CD4-positive, CD25-positive, alpha-beta regulatory T cell (primary cell): Measurements from ENCODE around the gene KCNIP3. TPM values are rescaled to one million over a fixed set of nuclear protein-coding genes. Genes with fewer than 3 reads are reported as not detected.

Experiments used
- ATAC-seq, 2 donors: fragments of 150-1000 bp; cut with Tn5 transposase; one replicate each; pipeline ENCODE4 v1.10.0; 2021; ENCODE audit warnings: low read depth in 2 of 2, moderate number of reproducible peaks in 2 of 2, moderate library complexity in 1 of 2
- DNase-seq, 3 donors: peaks; one replicate each; pipeline versions ENCODE4 v3.0.0 to v3.0.0-alpha.2; 2012 to 2022; ENCODE audit warnings: mixed read lengths in 1 of 3
- H3K27ac ChIP-seq: one replicate; pipeline ENCODE4 v1.7.0; 2013; ENCODE audit warnings: mild to moderate bottlenecking, low read length; ENCODE audit not compliant: insufficient read depth, poor library complexity, severe bottlenecking
- H3K27me3 ChIP-seq: one replicate; pipeline ENCODE4 v1.7.0; 2013; ENCODE audit warnings: low read length; ENCODE audit not compliant: control insufficient read depth, insufficient read depth
- H3K36me3 ChIP-seq: one replicate; pipeline ENCODE4 v1.7.0; 2013; ENCODE audit warnings: mild to moderate bottlenecking, low read length, moderate library complexity; ENCODE audit not compliant: control insufficient read depth, insufficient read depth
- H3K4me1 ChIP-seq: 2 replicates; pipeline ENCODE4 v1.7.0; 2013; ENCODE audit warnings: mild to moderate bottlenecking, low read length; ENCODE audit not compliant: insufficient read depth, control insufficient read depth, poor library complexity, severe bottlenecking
- H3K4me3 ChIP-seq: one replicate; pipeline ENCODE4 v1.7.0; 2013; ENCODE audit warnings: low read depth, mild to moderate bottlenecking, low read length, moderate library complexity
- H3K9me3 ChIP-seq, 2 experiments: 1 replicate in 1 of 2; 2 replicates in 1 of 2; pipeline ENCODE4 v1.7.0; 2013; ENCODE audit warnings: low read length in 2 of 2, mild to moderate bottlenecking in 1 of 2, moderate library complexity in 1 of 2; ENCODE audit not compliant: control insufficient read depth in 2 of 2
- H3K27ac Mint-ChIP-seq, 3 donors: one replicate each; pipeline ENCODE4 v1.8.0; 2020 to 2022; ENCODE audit warnings: mild to moderate bottlenecking in 3 of 3, mixed read lengths in 3 of 3, moderate library complexity in 2 of 3
- H3K27me3 Mint-ChIP-seq: one replicate; pipeline ENCODE4 v1.8.0; 2022; ENCODE audit warnings: mild to moderate bottlenecking, mixed read lengths
- H3K36me3 Mint-ChIP-seq: one replicate; pipeline ENCODE4 v1.8.0; 2020; ENCODE audit warnings: mixed read lengths
- H3K4me1 Mint-ChIP-seq, 4 donors: one replicate each; pipeline ENCODE4 v1.8.0; 2020 to 2022; ENCODE audit warnings: mixed read lengths in 4 of 4, mild to moderate bottlenecking in 1 of 4
- H3K4me3 Mint-ChIP-seq, 4 donors: one replicate each; pipeline ENCODE4 v1.8.0; 2020 to 2022; ENCODE audit warnings: mild to moderate bottlenecking in 4 of 4, mixed read lengths in 4 of 4, moderate library complexity in 3 of 4
- H3K9me3 Mint-ChIP-seq, 7 donors: one replicate each; pipeline ENCODE4 v1.8.0; 2020 to 2022; ENCODE audit warnings: mixed read lengths in 7 of 7, mild to moderate bottlenecking in 3 of 7, moderate library complexity in 2 of 7
- polyA plus RNA-seq, 4 donors: library from polyadenylated mRNA; unstranded; fragments of 300-500 nt; fragmentation: Illumina TruSeq; gene quantifications; one replicate each; pipeline ENCODE4 v1.2.3, GENCODE V29; 2021
- total RNA-seq: library from RNA; stranded (reverse); gene quantifications from one replicate; pipeline ENCODE4 v1.2.3, GENCODE V29; 2022

The KCNIP3 gene
- total RNA-seq, result not detected
- not detected for polyA plus RNA-seq

DNA sequence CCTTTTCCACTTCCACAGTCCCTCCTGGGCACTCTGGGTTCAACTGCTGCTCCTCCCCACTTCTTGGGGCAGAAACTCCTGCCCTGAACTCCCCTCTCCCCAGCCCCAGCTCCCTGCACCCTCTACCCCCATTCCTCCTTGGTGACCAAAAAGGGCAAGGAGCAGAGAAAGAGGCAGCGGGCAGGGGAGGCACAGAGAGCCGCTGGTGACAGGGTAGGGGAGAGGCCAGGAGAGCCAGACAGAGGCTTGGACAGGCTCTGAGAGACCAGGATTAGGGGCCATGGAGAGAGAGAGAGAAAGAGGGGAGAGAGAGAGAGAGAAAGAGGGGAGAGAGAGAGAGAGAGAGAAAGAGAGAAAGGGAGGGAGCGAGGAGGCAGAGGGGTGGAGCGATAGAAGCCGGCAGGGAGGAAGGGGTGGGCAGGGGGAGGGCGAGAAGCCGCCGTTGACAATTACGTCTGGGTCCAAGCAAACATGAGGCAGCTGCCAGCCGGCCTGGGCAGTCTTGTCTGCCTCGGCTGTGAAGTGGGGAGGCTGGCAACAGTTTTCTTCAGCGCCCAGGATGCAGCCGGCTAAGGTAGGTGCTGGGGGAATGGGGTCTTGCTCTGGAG is at the start of gene KCNIP3:
Gene KCNIP3, plus strand, starts transcription at position 468 of the 608 bp plus-strand sequence. Its CDS starts 92 bp downstream, at position 560.
- Mint-ChIP-seq H3K36me3 (no peaks in the 10 kb centered on the region), H3K9me3 (peaks cover 0 to 5% (median 0%) of the 10 kb centered on the region in 7 donors), H3K4me3 (no peak within 1 kb of the TSS), H3K27ac (no peak within 1 kb of the TSS), H3K4me1 (no peaks in the 10 kb centered on the region), H3K27me3 (no peaks in the 10 kb centered on the region)
- no peak within 1 kb of the TSS for H3K27ac ChIP-seq
- H3K4me3 ChIP-seq, result no peak within 1 kb of the TSS
- no peaks in the 10 kb centered on the region for H3K9me3 ChIP-seq
- ATAC-seq (no peak), DNase-seq (no peak)
- no peaks in the 10 kb centered on the region for H3K36me3 ChIP-seq
- H3K27me3 ChIP-seq, result no peaks in the 10 kb centered on the region
- H3K4me1 ChIP-seq, result no peaks in the 10 kb centered on the region

DNA sequence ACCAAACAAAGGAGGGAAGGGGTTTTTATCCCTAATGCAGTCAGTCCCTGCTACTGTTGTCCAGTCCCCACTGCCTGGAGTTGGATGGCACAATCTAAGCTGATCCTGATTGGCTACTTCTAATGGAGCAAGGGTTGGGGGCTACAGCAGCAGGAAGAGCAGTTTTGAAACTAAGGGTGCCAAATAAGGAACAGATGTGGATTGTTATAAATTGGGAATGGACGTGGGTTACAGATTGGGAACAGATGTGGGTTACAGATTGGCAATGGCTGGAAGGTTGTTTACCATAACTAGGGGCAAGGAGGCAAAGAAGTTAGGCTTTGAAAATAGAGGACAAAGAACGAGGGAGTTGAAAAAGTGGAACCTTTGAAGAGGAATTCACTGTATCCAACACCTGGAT is 38.9 kb upstream of the KCNIP3 start:
- H3K27ac ChIP-seq, result no peak overlapping the region
- no peaks in the 10 kb centered on the region for H3K27me3 ChIP-seq
- no peak overlapping the region for H3K27ac Mint-ChIP-seq
- no peak overlapping the region for H3K4me3 Mint-ChIP-seq
- peaks cover 5% of the 10 kb centered on the region for H3K27me3 Mint-ChIP-seq
- peaks cover 7% of the 10 kb centered on the region for H3K36me3 Mint-ChIP-seq
- H3K4me1 ChIP-seq, result no peaks in the 10 kb centered on the region
- no peaks in the 10 kb centered on the region for H3K4me1 Mint-ChIP-seq
- H3K9me3 Mint-ChIP-seq, result peaks cover 0 to 33% (median 7%) of the 10 kb centered on the region in 7 donors
- no peaks in the 10 kb centered on the region for H3K9me3 ChIP-seq
- no peaks in the 10 kb centered on the region for H3K36me3 ChIP-seq
- no peak overlapping the region for H3K4me3 ChIP-seq
- ATAC-seq (no peak), DNase-seq (no peak)

DNA sequence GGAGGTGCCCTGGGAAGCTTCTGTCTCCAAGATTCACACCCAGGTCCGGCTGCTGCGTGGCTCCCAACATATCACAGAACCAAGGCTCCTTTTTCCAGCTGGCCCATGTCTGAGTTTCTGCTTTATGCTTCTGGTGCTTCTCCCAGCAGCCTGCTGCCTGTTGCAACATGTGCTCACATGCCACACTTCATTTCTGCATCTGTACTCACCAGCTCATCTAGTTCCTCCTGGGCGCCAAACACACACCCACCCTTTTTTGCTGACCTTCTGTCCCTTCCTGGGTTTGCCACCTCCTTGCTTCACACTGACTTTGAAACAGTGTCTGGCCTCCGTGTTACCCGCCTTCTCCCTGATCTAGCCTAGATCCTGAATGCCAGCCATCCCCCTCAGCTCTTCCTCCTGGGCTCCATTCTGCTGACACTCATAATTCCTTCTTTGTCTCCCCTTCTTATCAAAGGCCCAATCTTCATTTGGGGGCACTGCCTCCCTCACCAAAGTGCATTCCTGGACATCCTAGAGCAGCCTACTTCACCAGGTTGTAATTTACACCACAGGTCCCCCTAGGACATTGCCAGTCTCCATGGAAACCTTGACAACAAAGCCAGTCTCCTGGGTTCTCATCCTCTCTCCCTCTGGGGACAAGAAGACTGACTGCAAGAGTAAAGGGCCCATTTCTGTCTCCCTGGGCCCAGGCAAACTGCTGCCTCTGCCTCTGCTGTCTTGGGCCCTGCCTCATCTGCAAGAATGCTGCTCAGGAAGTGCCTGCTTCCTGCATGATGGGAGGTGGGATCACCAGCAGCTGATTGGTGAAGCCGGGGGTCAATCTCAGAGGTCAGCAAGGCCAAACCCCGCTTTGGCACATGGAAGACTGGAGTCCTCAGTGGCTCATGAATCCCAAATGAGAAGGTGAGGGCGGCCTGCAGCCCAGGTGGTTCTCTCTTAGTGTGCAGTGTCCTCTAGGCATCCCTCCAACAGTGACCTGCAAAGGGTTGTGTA is 36.8 kb upstream of the KCNIP3 start:
- Histone ChIP-seq H3K27ac (no peak overlapping the region), H3K4me1 (no peaks in the 10 kb centered on the region), H3K27me3 (no peaks in the 10 kb centered on the region), H3K4me3 (no peak overlapping the region), H3K9me3 (no peaks in the 10 kb centered on the region), H3K36me3 (no peaks in the 10 kb centered on the region)
- H3K36me3 Mint-ChIP-seq, result peaks cover 7% of the 10 kb centered on the region
- H3K9me3 Mint-ChIP-seq, result peaks cover 0 to 21% (median 6%) of the 10 kb centered on the region in 7 donors
- H3K4me1 Mint-ChIP-seq, result no peaks in the 10 kb centered on the region
- no peak overlapping the region for H3K27ac Mint-ChIP-seq
- no peak overlapping the region for H3K4me3 Mint-ChIP-seq
- peaks cover 5% of the 10 kb centered on the region for H3K27me3 Mint-ChIP-seq
- ATAC-seq (no peak), DNase-seq (no peak)

DNA sequence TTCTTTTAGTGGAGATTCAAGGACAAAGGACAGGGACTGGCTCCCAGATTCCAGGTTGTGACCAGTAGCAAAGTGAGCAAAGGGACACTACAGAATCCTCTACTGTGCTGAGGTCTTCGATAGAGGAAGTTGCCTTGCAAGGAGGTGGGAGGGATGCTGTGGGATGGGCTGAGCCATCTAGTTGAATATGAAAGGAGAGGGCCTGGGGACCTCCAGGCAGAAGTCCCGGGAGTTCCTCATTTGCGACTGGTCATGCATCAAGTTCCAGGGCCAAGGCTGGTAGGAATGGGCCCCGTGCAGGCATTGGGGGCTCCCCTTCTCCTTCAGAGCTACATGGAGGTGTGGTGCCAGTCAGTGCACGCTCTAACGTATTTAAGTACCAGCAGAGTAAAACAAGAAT is 35.5 kb upstream of the KCNIP3 start:
- H3K4me1 ChIP-seq, result no peaks in the 10 kb centered on the region
- DNase-seq (no peak), ATAC-seq (no peak)
- no peak overlapping the region for H3K4me3 ChIP-seq
- H3K27ac ChIP-seq, result no peak overlapping the region
- H3K27me3 ChIP-seq, result no peaks in the 10 kb centered on the region
- Mint-ChIP-seq H3K4me3 (no peak overlapping the region), H3K27ac (no peak overlapping the region), H3K9me3 (peaks cover 0 to 12% (median 6%) of the 10 kb centered on the region in 7 donors), H3K27me3 (peaks cover 5% of the 10 kb centered on the region), H3K36me3 (peaks cover 7% of the 10 kb centered on the region), H3K4me1 (no peaks in the 10 kb centered on the region)
- no peaks in the 10 kb centered on the region for H3K9me3 ChIP-seq
- H3K36me3 ChIP-seq, result no peaks in the 10 kb centered on the region

DNA sequence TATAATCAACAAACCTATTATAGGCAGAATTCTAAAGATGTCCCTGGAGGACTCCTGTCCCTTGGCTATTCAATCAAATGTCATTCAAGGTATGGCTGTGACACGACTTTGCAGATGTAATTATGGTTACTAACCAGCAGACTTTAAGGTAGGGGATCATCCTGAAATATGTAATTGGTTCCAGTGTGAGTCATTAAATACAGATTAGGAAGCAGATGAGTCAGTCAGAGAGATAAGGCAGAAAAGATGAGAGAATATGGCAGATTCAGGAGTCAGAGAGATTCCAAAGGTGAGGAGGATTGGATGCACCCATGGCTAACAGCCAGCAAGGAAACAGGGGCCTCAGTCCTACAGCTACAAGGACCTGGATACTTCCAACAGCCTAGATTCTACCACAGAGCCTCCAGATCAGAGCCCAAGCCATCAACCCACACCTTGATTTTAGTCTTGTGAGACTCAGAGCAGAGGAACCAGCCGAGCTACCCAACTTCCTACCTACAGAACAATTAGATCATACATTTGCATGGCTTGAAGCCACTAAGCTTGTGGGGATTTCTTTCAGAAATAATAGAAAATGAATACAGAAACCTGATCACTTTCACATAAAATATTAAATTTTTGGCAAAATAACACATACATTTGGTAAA is 34.1 kb upstream of the KCNIP3 start:
- peaks cover 0 to 9% (median 5%) of the 10 kb centered on the region in 7 donors for H3K9me3 Mint-ChIP-seq
- ATAC-seq, result no peak

DNA sequence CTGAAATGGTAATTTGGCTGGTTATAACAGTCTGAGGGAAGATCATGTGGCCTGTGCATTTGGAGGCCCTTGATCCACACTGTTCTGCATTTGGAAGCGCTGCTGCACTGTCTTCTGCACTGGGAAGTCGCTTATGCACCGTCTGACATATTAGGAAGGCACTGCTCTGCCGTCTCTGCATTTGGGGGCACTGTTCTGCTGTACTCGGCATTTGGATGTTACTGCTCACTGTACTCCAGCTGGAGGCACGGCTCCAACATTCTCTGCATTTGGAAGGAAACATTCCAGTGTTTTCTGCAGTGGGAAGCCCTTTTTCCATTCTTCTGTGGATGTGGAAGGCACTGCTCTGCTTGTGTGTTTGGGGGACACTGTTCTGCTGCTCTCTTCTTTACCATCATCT is 32.5 kb upstream of the KCNIP3 start:
- Histone ChIP-seq H3K9me3 (no peaks in the 10 kb centered on the region), H3K36me3 (no peaks in the 10 kb centered on the region), H3K27me3 (no peaks in the 10 kb centered on the region), H3K4me1 (no peaks in the 10 kb centered on the region), H3K4me3 (no peak overlapping the region), H3K27ac (no peak overlapping the region)
- DNase-seq (no peak), ATAC-seq (no peak)
- Mint-ChIP-seq H3K36me3 (peaks cover 5% of the 10 kb centered on the region), H3K4me1 (no peaks in the 10 kb centered on the region), H3K9me3 (peaks cover 0 to 6% (median 0%) of the 10 kb centered on the region in 7 donors), H3K27ac (no peak overlapping the region), H3K4me3 (no peak overlapping the region), H3K27me3 (no peaks in the 10 kb centered on the region)

More for the DNA sequence above, 34.1 kb upstream of the KCNIP3 start:
- no peak overlapping the region for H3K27ac ChIP-seq
- no peaks in the 10 kb centered on the region for H3K4me1 Mint-ChIP-seq
- no peak overlapping the region for H3K4me3 Mint-ChIP-seq
- H3K9me3 ChIP-seq, result no peaks in the 10 kb centered on the region
- H3K36me3 Mint-ChIP-seq, result peaks cover 7% of the 10 kb centered on the region
- H3K4me3 ChIP-seq, result no peak overlapping the region
- no peak for DNase-seq
- no peak overlapping the region for H3K27ac Mint-ChIP-seq
- peaks cover 5% of the 10 kb centered on the region for H3K27me3 Mint-ChIP-seq
- no peaks in the 10 kb centered on the region for H3K27me3 ChIP-seq
- H3K36me3 ChIP-seq, result no peaks in the 10 kb centered on the region
- H3K4me1 ChIP-seq, result no peaks in the 10 kb centered on the region

DNA sequence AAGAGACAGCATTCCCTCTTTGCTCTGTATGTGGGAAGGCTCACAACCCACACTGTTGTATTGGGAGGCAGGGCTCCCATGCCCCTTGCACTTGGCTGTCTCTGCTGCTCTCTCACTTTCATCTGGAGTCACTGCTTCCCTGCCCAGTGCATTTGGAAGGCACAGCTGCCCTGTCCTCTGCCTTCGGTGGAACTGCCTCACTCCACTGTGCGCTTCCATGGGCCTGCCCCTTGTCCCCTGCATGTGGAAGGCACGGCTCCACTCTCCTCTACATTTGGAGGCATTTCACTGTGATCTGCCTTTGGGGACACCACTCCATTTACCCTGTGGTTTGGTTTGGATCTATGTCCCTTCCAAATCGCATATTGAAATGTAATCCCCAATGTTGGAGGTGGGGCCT is 32.0 kb upstream of the KCNIP3 start:
- H3K4me3 Mint-ChIP-seq, result no peak overlapping the region
- no peaks in the 10 kb centered on the region for H3K36me3 ChIP-seq
- H3K36me3 Mint-ChIP-seq, result peaks cover 3% of the 10 kb centered on the region
- no peaks in the 10 kb centered on the region for H3K9me3 ChIP-seq
- peaks cover 0 to 5% (median 0%) of the 10 kb centered on the region in 7 donors for H3K9me3 Mint-ChIP-seq
- H3K27me3 Mint-ChIP-seq, result no peaks in the 10 kb centered on the region
- H3K27me3 ChIP-seq, result no peaks in the 10 kb centered on the region
- no peaks in the 10 kb centered on the region for H3K4me1 ChIP-seq
- no peaks in the 10 kb centered on the region for H3K4me1 Mint-ChIP-seq
- H3K4me3 ChIP-seq, result no peak overlapping the region
- ATAC-seq (no peak), DNase-seq (no peak)
- no peak overlapping the region for H3K27ac Mint-ChIP-seq
- H3K27ac ChIP-seq, result no peak overlapping the region
